Kidney (tissue), 14 donors: ENCODE data around the gene WWC1. TPM values are rescaled to one million over a fixed set of nuclear protein-coding genes. Genes with fewer than 3 reads are reported as not detected.

ENCODE experiments used
- DNase-seq, 5 donors: peaks; one replicate each; pipeline ENCODE4 v3.0.0-alpha.2; 2013 to 2020
- FAIRE-seq: peaks from 2 replicates; lab custom pipeline; 2012; peaks lifted over from hg19 to GRCh38; lab: Jason Lieb, UNC
- H3K27ac ChIP-seq, 2 donors: one replicate each; pipeline ENCODE4 v1.7.0; 2013; ENCODE audit warnings: low read depth in 2 of 2, low read length in 2 of 2, inconsistent platforms in 1 of 2
- H3K27me3 ChIP-seq: one replicate; pipeline ENCODE4 v1.7.1; 2013; ENCODE audit warnings: low read length, inconsistent platforms; ENCODE audit not compliant: control insufficient read depth, insufficient read depth
- H3K36me3 ChIP-seq, 3 donors: one replicate each; pipeline versions ENCODE4 v1.7.0 to v1.7.1; 2013; ENCODE audit warnings: low read length in 3 of 3, control low read depth in 1 of 3, inconsistent platforms in 1 of 3; ENCODE audit not compliant: insufficient read depth in 3 of 3, control insufficient read depth in 2 of 3
- H3K4me1 ChIP-seq, 3 donors: one replicate each; pipeline versions ENCODE4 v1.7.0 to v1.7.1; 2013; ENCODE audit warnings: low read length in 3 of 3, inconsistent platforms in 1 of 3, low read depth in 1 of 3; ENCODE audit not compliant: control insufficient read depth in 2 of 3, insufficient read depth in 2 of 3
- H3K4me3 ChIP-seq, 3 donors: one replicate each; pipeline versions ENCODE4 v1.7.0 to v1.8.1; 2013; ENCODE audit warnings: low read length in 3 of 3, control low read depth in 1 of 3, inconsistent platforms in 1 of 3
- H3K9ac ChIP-seq, 3 donors: one replicate each; pipeline versions ENCODE4 v1.7.0 to v1.7.1; 2013; ENCODE audit warnings: low read length in 3 of 3, control low read depth in 1 of 3, inconsistent platforms in 1 of 3
- H3K9me3 ChIP-seq, 3 donors: one replicate each; pipeline versions ENCODE4 v1.7.0 to v1.7.1; 2013; ENCODE audit warnings: low read length in 3 of 3, control low read depth in 1 of 3, inconsistent platforms in 1 of 3; ENCODE audit not compliant: control insufficient read depth in 2 of 3, insufficient read depth in 1 of 3
- CTCF ChIP-seq: IDR thresholded peaks from 3 replicates; pipeline ENCODE4 v1.5.1; 2012; ENCODE audit warnings: mild to moderate bottlenecking, moderate library complexity, borderline replicate concordance; ENCODE audit not compliant: insufficient read depth; ENCODE audit errors: extremely low read depth
- intact Hi-C: fragments of 100-400 bp; cut with DNase I; formaldehyde crosslinking; loops from one replicate; pipeline ENCODE4 v1.11.1; 2022
- polyA plus RNA-seq: library from polyadenylated mRNA; stranded (reverse); fragments of 350-450 nt; fragmentation: Illumina TruSeq; extraction: RNeasy Lipid Tissue Mini Kit (QIAGEN cat#74804); gene quantifications from one replicate; pipeline ENCODE4 v1.2.3, GENCODE V29; 2014; ENCODE audit warnings: low read depth, low replicate concordance; ENCODE audit not compliant: insufficient read depth
- total RNA-seq: library from RNA; stranded (reverse); fragmentation: NEBNext Ultra II Directional; extraction: Animal tissue kit (Norgen Biotek cat#: 25700); gene quantifications from one replicate; pipeline ENCODE4 v1.2.1, GENCODE V29; 2021
- donor health status: control.
- donor health status: control.
- donor health status: control.
- donor health status: control.
- donor health status: control.
- donor health status: DM: yes; HTN: yes; CAD: no.
- donor health status: Normal renal cell carcinoma (clear cell type).

Gene WWC1
- total and polyA plus RNA-seq, 2 donors from 2014 or later, result 74.4 to 174 TPM

GRCh38 chr5:168302785-168303184 lies 11.3 kb downstream of the WWC1 start:
- Histone ChIP-seq H3K4me3 (no peak overlapping the region), H3K27me3 (no peaks in the 10 kb centered on the region), H3K4me1 (peaks cover 4 to 66% (median 30%) of the 10 kb centered on the region in 3 donors), H3K36me3 (peaks cover 0 to 10% (median 0%) of the 10 kb centered on the region in 3 donors), H3K9me3 (no peaks in the 10 kb centered on the region), H3K9ac (no peak overlapping the region), H3K27ac (peak overlapping the region in 1 of 2 donors; percentile 5)
- no peak for TF ChIP-seq CTCF
- DNase-seq, result no peak
- intact Hi-C loops, result no loop called here
- no peak for FAIRE-seq

- Histone ChIP-seq H3K9ac (no peak overlapping the region), H3K27me3 (no peaks in the 10 kb centered on the region), H3K9me3 (no peaks in the 10 kb centered on the region), H3K4me1 (peaks cover 4 to 72% (median 33%) of the 10 kb centered on the region in 3 donors), H3K27ac (peak overlapping the region; percentile 45 to 51), H3K4me3 (no peak overlapping the region), H3K36me3 (peaks cover 0 to 10% (median 0%) of the 10 kb centered on the region in 3 donors)
- DNase-seq (no peak), FAIRE-seq (no peak)
- TF ChIP-seq CTCF, result no peak
- intact Hi-C loops, result no loop called here
Observed at GRCh38 chr5:168303393-168304025, 12.1 kb downstream of the WWC1 start.

GRCh38 chr5:168304349-168304748 lies 12.9 kb downstream of the WWC1 start:
- Histone ChIP-seq H3K27me3 (no peaks in the 10 kb centered on the region), H3K4me3 (no peak overlapping the region), H3K36me3 (peaks cover 0 to 6% (median 0%) of the 10 kb centered on the region in 3 donors), H3K27ac (peak overlapping the region; percentile 12 to 45), H3K9me3 (no peaks in the 10 kb centered on the region), H3K4me1 (peaks cover 4 to 74% (median 37%) of the 10 kb centered on the region in 3 donors), H3K9ac (no peak overlapping the region)
- TF ChIP-seq CTCF, result no peak
- DNase-seq, result no peak
- no peak for FAIRE-seq
- intact Hi-C loops, result no loop called here
